Activated naive CD4-positive, alpha-beta T cell treated with anti-CD3 and anti-CD28 coated beads, Interleukin-2, amount 50 U/mL, for 72 hours (primary cell): Measurements from ENCODE around the gene SFMBT1. TPM values are rescaled to one million over a fixed set of nuclear protein-coding genes. Genes with fewer than 3 reads are reported as not detected.

Experiments
- ATAC-seq, 2 donors: fragments of 150-1000 bp; cut with Tn5 transposase; 2 replicates each; pipeline ENCODE4 v1.10.0; 2021; ENCODE audit warnings: mild to moderate bottlenecking in 2 of 2, moderate library complexity in 2 of 2
- DNase-seq, 2 donors: peaks; one replicate each; pipeline ENCODE4 v3.0.0; 2021 to 2022; ENCODE audit warnings: low spot score in 2 of 2
- H3K27ac Mint-ChIP-seq, 2 donors: one replicate each; pipeline ENCODE4 v1.8.0; 2022; ENCODE audit warnings: mild to moderate bottlenecking in 2 of 2, mixed read lengths in 2 of 2
- H3K36me3 Mint-ChIP-seq, 2 donors: one replicate each; pipeline ENCODE4 v1.8.0; 2022; ENCODE audit warnings: mixed read lengths in 2 of 2
- H3K9me3 Mint-ChIP-seq, 2 donors: one replicate each; pipeline ENCODE4 v1.8.0; 2022; ENCODE audit warnings: mixed read lengths in 2 of 2
- total RNA-seq, 2 donors: library from RNA; stranded (reverse); gene quantifications; one replicate each; pipeline ENCODE4 v1.2.3, GENCODE V29; 2022

SFMBT1 gene
- total RNA-seq = 10 to 100 TPM; 19.6 to 23.3 TPM

- DNase-seq = peak; percentile 65 to 72
- Mint-ChIP-seq H3K27ac (peak within 1 kb of the TSS; percentile 90 to 97), H3K9me3 (no peaks in the 10 kb centered on the region), H3K36me3 (peaks cover 8 to 17% of the 10 kb centered on the region in 2 donors)
- peak; percentile 60 to 71 for ATAC-seq
Observed at GRCh38 chr3:53045518-53046170, at the start of gene SFMBT1. Gene SFMBT1, minus strand, starts transcription at chr3:53046073. Its CDS starts 76,945 bp downstream, at chr3:52969128.

- DNase-seq (no peak), ATAC-seq (no peak)
- H3K27ac Mint-ChIP-seq = no peak overlapping the region
- H3K36me3 Mint-ChIP-seq = no peaks in the 10 kb centered on the region
- no peaks in the 10 kb centered on the region for H3K9me3 Mint-ChIP-seq
Observed at GRCh38 chr3:53092942-53093341, 47.1 kb upstream of the SFMBT1 start.

- Mint-ChIP-seq H3K36me3 (no peaks in the 10 kb centered on the region), H3K9me3 (no peaks in the 10 kb centered on the region), H3K27ac (peak overlapping the region in 1 of 2 donors; percentile 77)
- DNase-seq (no peak), ATAC-seq (no peak)
Observed at GRCh38 chr3:53092216-53092615, 46.3 kb upstream of the SFMBT1 start.

- no peaks in the 10 kb centered on the region for H3K9me3 Mint-ChIP-seq
- DNase-seq = no peak
- ATAC-seq = no peak
- H3K36me3 Mint-ChIP-seq = no peaks in the 10 kb centered on the region
- no peak overlapping the region for H3K27ac Mint-ChIP-seq
Observed at GRCh38 chr3:53091011-53091410, 45.1 kb upstream of the SFMBT1 start.

GRCh38 chr3:53089511-53089910 lies 43.6 kb upstream of the SFMBT1 start:
- no peak for DNase-seq
- H3K27ac Mint-ChIP-seq = peak overlapping the region; percentile 6 to 85
- no peaks in the 10 kb centered on the region for H3K9me3 Mint-ChIP-seq
- ATAC-seq = no peak
- H3K36me3 Mint-ChIP-seq = no peaks in the 10 kb centered on the region

- H3K36me3 Mint-ChIP-seq = no peaks in the 10 kb centered on the region
- no peaks in the 10 kb centered on the region for H3K9me3 Mint-ChIP-seq
- ATAC-seq (no peak), DNase-seq (no peak)
- H3K27ac Mint-ChIP-seq = peak overlapping the region in 1 of 2 donors; percentile 36
Observed at GRCh38 chr3:53085476-53085875, 39.6 kb upstream of the SFMBT1 start.

GRCh38 chr3:53084310-53085001 lies 38.6 kb upstream of the SFMBT1 start:
- Mint-ChIP-seq H3K9me3 (no peaks in the 10 kb centered on the region), H3K27ac (peak overlapping the region; percentile 11 to 55), H3K36me3 (no peaks in the 10 kb centered on the region)
- ATAC-seq = peak; percentile 44 to 61
- DNase-seq = peak in 1 of 2 donors; percentile 34

- ATAC-seq (no peak), DNase-seq (no peak)
- Mint-ChIP-seq H3K36me3 (no peaks in the 10 kb centered on the region), H3K27ac (peak overlapping the region in 1 of 2 donors; percentile 3), H3K9me3 (no peaks in the 10 kb centered on the region)
Observed at GRCh38 chr3:53083949-53084309, 38.1 kb upstream of the SFMBT1 start.

- peak overlapping the region in 1 of 2 donors; percentile 3 for H3K27ac Mint-ChIP-seq
- no peaks in the 10 kb centered on the region for H3K9me3 Mint-ChIP-seq
- no peak for ATAC-seq
Observed at GRCh38 chr3:53083521-53083920, 37.6 kb upstream of the SFMBT1 start.

GRCh38 chr3:53082736-53083135 lies 36.9 kb upstream of the SFMBT1 start:
- Mint-ChIP-seq H3K36me3 (no peaks in the 10 kb centered on the region), H3K9me3 (no peaks in the 10 kb centered on the region), H3K27ac (no peak overlapping the region)
- no peak for ATAC-seq
- DNase-seq = peak in 1 of 2 donors; percentile 23

More at GRCh38 chr3:53083521-53083920, 37.6 kb upstream of the SFMBT1 start:
- peak in 1 of 2 donors; percentile 50 for DNase-seq
- no peaks in the 10 kb centered on the region for H3K36me3 Mint-ChIP-seq

GRCh38 chr3:53081318-53081717 lies 35.4 kb upstream of the SFMBT1 start:
- no peak for ATAC-seq
- no peak overlapping the region for H3K27ac Mint-ChIP-seq
- no peaks in the 10 kb centered on the region for H3K36me3 Mint-ChIP-seq
- H3K9me3 Mint-ChIP-seq = no peaks in the 10 kb centered on the region
- no peak for DNase-seq

GRCh38 chr3:53080612-53081205 lies 34.8 kb upstream of the SFMBT1 start:
- no peak overlapping the region for H3K27ac Mint-ChIP-seq
- H3K36me3 Mint-ChIP-seq = no peaks in the 10 kb centered on the region
- DNase-seq (peak in 1 of 2 donors; percentile 20), ATAC-seq (no peak)
- H3K9me3 Mint-ChIP-seq = no peaks in the 10 kb centered on the region

GRCh38 chr3:53079791-53080555 lies 34.1 kb upstream of the SFMBT1 start:
- peak in 1 of 2 donors; percentile 38 for DNase-seq
- H3K36me3 Mint-ChIP-seq = no peaks in the 10 kb centered on the region
- no peak for ATAC-seq
- H3K27ac Mint-ChIP-seq = peak overlapping the region in 1 of 2 donors; percentile 44
- no peaks in the 10 kb centered on the region for H3K9me3 Mint-ChIP-seq

- no peaks in the 10 kb centered on the region for H3K36me3 Mint-ChIP-seq
- DNase-seq = peak in 1 of 2 donors; percentile 46
- no peak overlapping the region for H3K27ac Mint-ChIP-seq
- no peak for ATAC-seq
- H3K9me3 Mint-ChIP-seq = no peaks in the 10 kb centered on the region
Observed at GRCh38 chr3:53079147-53079546, 33.3 kb upstream of the SFMBT1 start.

GRCh38 chr3:53078656-53079055 lies 32.8 kb upstream of the SFMBT1 start:
- DNase-seq = peak in 1 of 2 donors; percentile 14
- Mint-ChIP-seq H3K27ac (no peak overlapping the region), H3K36me3 (no peaks in the 10 kb centered on the region), H3K9me3 (no peaks in the 10 kb centered on the region)
- ATAC-seq = no peak

- Mint-ChIP-seq H3K9me3 (no peaks in the 10 kb centered on the region), H3K36me3 (no peaks in the 10 kb centered on the region)
Observed at GRCh38 chr3:53077476-53078220, 31.8 kb upstream of the SFMBT1 start.

More at GRCh38 chr3:53077476-53078220, 31.8 kb upstream of the SFMBT1 start:
- H3K27ac Mint-ChIP-seq = peak overlapping the region in 1 of 2 donors; percentile 30
- DNase-seq = peak in 1 of 2 donors; percentile 38
- ATAC-seq = no peak
